HEK293T (cell line): ENCODE data around the gene KIAA1217.

Experiments used
- BHLHE40 ChIP-seq: fragments of 450-650 bp; IDR thresholded peaks from 2 replicates; pipeline ENCODE4 v1.6.1; 2016; ENCODE audit warnings: mild to moderate bottlenecking, moderate library complexity, borderline replicate concordance
- CTBP1 ChIP-seq: fragments of 450-650 bp; IDR thresholded peaks from 2 replicates; pipeline ENCODE4 v1.6.1; 2016; ENCODE audit warnings: borderline replicate concordance
- ELF4 ChIP-seq: fragments of 450-650 bp; IDR thresholded peaks from 2 replicates; pipeline ENCODE4 v1.6.1; 2017; ENCODE audit warnings: antibody characterized with exemption
- FOXA1 ChIP-seq: fragments of 450-650 bp; IDR thresholded peaks from 2 replicates; pipeline ENCODE4 v1.6.1; 2016; ENCODE audit warnings: mild to moderate bottlenecking
- FOXK2 ChIP-seq: fragments of 450-650 bp; IDR thresholded peaks from 2 replicates; pipeline ENCODE4 v1.6.1; 2016; ENCODE audit warnings: mild to moderate bottlenecking
- FOXM1 ChIP-seq: fragments of 450-650 bp; IDR thresholded peaks from 2 replicates; pipeline ENCODE4 v1.6.1; 2017; ENCODE audit warnings: mild to moderate bottlenecking, borderline replicate concordance
- HDGF ChIP-seq: fragments of 450-650 bp; IDR thresholded peaks from 2 replicates; pipeline ENCODE4 v1.6.1; 2017; ENCODE audit warnings: antibody characterized with exemption, borderline replicate concordance
- LEF1 ChIP-seq: fragments of 450-650 bp; IDR thresholded peaks from 2 replicates; pipeline ENCODE4 v1.6.1; 2017; ENCODE audit warnings: mild to moderate bottlenecking, borderline replicate concordance
- NFRKB ChIP-seq: fragments of 450-650 bp; IDR thresholded peaks from 2 replicates; pipeline ENCODE4 v1.6.1; 2016; ENCODE audit warnings: mild to moderate bottlenecking, moderate library complexity
- PKNOX1 ChIP-seq: fragments of 450-650 bp; IDR thresholded peaks from 2 replicates; pipeline ENCODE4 v1.6.1; 2016
- SP1 ChIP-seq: fragments of 450-650 bp; IDR thresholded peaks from 2 replicates; pipeline ENCODE4 v1.6.1; 2017
- SUZ12 ChIP-seq: fragments of 450-650 bp; IDR thresholded peaks from 2 replicates; pipeline ENCODE4 v1.6.1; 2016; ENCODE audit warnings: mild to moderate bottlenecking
- ZNF384 ChIP-seq: fragments of 450-650 bp; IDR thresholded peaks from 2 replicates; pipeline ENCODE4 v1.6.1; 2016

GRCh38 chr10:24434961-24435360 is 226.0 kb downstream of the KIAA1217 start:
- TF ChIP-seq FOXA1 (no peak), ZNF384 (no peak), ELF4 (no peak), SUZ12 (no peak), FOXM1 (no peak), NFRKB (no peak), FOXK2 (no peak), SP1 (no peak), PKNOX1 (no peak), CTBP1 (no peak), LEF1 (no peak), BHLHE40 (no peak), HDGF (no peak)
